SK-N-SH treated with all-trans-retinoic acid at 6 μM for 48 hours (cell line): ENCODE measurements around the gene NRARP.

Source experiments
- ARNTL ChIP-seq: fragments of 450-650 bp; formaldehyde crosslinking; IDR thresholded peaks from 2 replicates; pipeline ENCODE4 v1.5.0; 2020; ENCODE audit warnings: low read depth, mild to moderate bottlenecking, moderate library complexity, borderline replicate concordance
- CREB5 ChIP-seq: fragments of 250-450 bp; sonication (Bioruptor Pico); IDR thresholded peaks from 2 replicates; pipeline ENCODE4 v1.5.1; 2020; ENCODE audit warnings: low read depth, mild to moderate bottlenecking, moderate library complexity
- OSR1 ChIP-seq: fragments of 250-450 bp; sonication (Bioruptor Pico); IDR thresholded peaks from 2 replicates; pipeline ENCODE4 v1.8.0; 2022; ENCODE audit warnings: moderate library complexity, mild to moderate bottlenecking, inconsistent platforms
- PATZ1 ChIP-seq: fragments of 250-450 bp; sonication (Bioruptor Pico); IDR thresholded peaks from 2 replicates; pipeline ENCODE4 v1.8.0; 2020; ENCODE audit warnings: mild to moderate bottlenecking, moderate library complexity, borderline replicate concordance
- RARB ChIP-seq: fragments of 250-450 bp; sonication (Bioruptor Pico); IDR thresholded peaks from 2 replicates; pipeline ENCODE4 v1.8.0; 2021; ENCODE audit warnings: mild to moderate bottlenecking, moderate library complexity
- SNAI2 ChIP-seq: fragments of 250-450 bp; sonication (Bioruptor Pico); IDR thresholded peaks from 2 replicates; pipeline ENCODE4 v1.5.0; 2020; ENCODE audit warnings: mild to moderate bottlenecking, moderate library complexity
- TSHZ2 ChIP-seq: fragments of 250-450 bp; sonication (Bioruptor Pico); IDR thresholded peaks from 2 replicates; pipeline ENCODE4 v1.5.0; 2020; ENCODE audit warnings: mild to moderate bottlenecking, moderate library complexity
- ZFP3 ChIP-seq: fragments of 250-450 bp; sonication (Bioruptor Pico); IDR thresholded peaks from 2 replicates; pipeline ENCODE4 v1.5.0; 2020; ENCODE audit warnings: mild to moderate bottlenecking, moderate library complexity
- ZNF70 ChIP-seq: fragments of 450-650 bp; formaldehyde crosslinking; IDR thresholded peaks from 2 replicates; pipeline ENCODE4 v1.5.0; 2020; ENCODE audit warnings: mild to moderate bottlenecking, moderate library complexity
- TF ChIP-seq, protein P1 (sequence below): fragments of 250-450 bp; sonication (Bioruptor Pico); IDR thresholded peaks from 2 replicates; pipeline ENCODE4 v1.5.1; 2021; ENCODE audit warnings: mild to moderate bottlenecking, moderate library complexity

- TF ChIP-seq PATZ1 (no peak), ZFP3 (CRISPR knock-in tag) (no peak), SNAI2 (CRISPR knock-in tag) (no peak), OSR1 (no peak), ZNF70 (CRISPR knock-in tag) (no peak), RARB (CRISPR knock-in tag) (no peak), TSHZ2 (no peak), ARNTL (no peak), CREB5 (no peak)
- TF ChIP-seq, protein P1, sequence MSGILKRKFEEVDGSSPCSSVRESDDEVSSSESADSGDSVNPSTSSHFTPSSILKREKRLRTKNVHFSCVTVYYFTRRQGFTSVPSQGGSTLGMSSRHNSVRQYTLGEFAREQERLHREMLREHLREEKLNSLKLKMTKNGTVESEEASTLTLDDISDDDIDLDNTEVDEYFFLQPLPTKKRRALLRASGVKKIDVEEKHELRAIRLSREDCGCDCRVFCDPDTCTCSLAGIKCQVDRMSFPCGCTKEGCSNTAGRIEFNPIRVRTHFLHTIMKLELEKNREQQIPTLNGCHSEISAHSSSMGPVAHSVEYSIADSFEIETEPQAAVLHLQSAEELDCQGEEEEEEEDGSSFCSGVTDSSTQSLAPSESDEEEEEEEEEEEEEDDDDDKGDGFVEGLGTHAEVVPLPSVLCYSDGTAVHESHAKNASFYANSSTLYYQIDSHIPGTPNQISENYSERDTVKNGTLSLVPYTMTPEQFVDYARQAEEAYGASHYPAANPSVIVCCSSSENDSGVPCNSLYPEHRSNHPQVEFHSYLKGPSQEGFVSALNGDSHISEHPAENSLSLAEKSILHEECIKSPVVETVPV = no peak
Measured at GRCh38 chr9:137275588-137276472, 26.2 kb downstream of the NRARP start.
